HCT116 (cell line): Measurements from ENCODE around the gene NAT16.

Experiments used
- CEBPB ChIP-seq: IDR thresholded peaks from 2 replicates; pipeline ENCODE4 v1.6.1; 2012; ENCODE audit warnings: low read depth
- EZH2 ChIP-seq: fragments of 200-600 bp; sonication (generic); IDR thresholded peaks from 2 replicates; pipeline ENCODE4 v1.6.1; 2017; ENCODE audit warnings: antibody characterized with exemption, mixed run types
- EZH2phosphoT487 ChIP-seq: fragments of 200-600 bp; IDR thresholded peaks from 2 replicates; pipeline ENCODE4 v1.6.1; 2018; ENCODE audit warnings: antibody characterized with exemption, borderline replicate concordance
- JUND ChIP-seq: IDR thresholded peaks from 2 replicates; pipeline ENCODE4 v1.6.1; 2012
- POLR2A ChIP-seq: IDR thresholded peaks from 2 replicates; pipeline ENCODE4 v1.7.0; 2011; ENCODE audit warnings: borderline replicate concordance; ENCODE audit not compliant: insufficient read depth, insufficient read length; ENCODE audit errors: extremely low read depth
- POLR2AphosphoS5 ChIP-seq: IDR thresholded peaks from 2 replicates; pipeline ENCODE4 v1.6.1; 2011; ENCODE audit warnings: mild to moderate bottlenecking, low read depth, low read length, moderate library complexity
- SRF ChIP-seq: IDR thresholded peaks from 2 replicates; pipeline ENCODE4 v1.6.1; 2012; ENCODE audit warnings: low read depth
- YY1 ChIP-seq: IDR thresholded peaks from 2 replicates; pipeline ENCODE4 v1.6.1; 2011; ENCODE audit warnings: low read length, low read depth, moderate library complexity, mild to moderate bottlenecking; ENCODE audit not compliant: insufficient replicate concordance; ENCODE audit errors: extremely low read depth
- ZFX ChIP-seq: fragments of 450-650 bp; IDR thresholded peaks from 2 replicates; pipeline ENCODE4 v1.6.1; 2017
- TF ChIP-seq, protein P1 (sequence below), 3 experiments: fragments of 200-600 bp in 1 of 3; sonication (generic) in 1 of 3; IDR thresholded peaks in 2 of 3; conservative IDR thresholded peaks in 1 of 3; 2 replicates each; pipeline ENCODE4 v1.5.1; 2012 to 2017; ENCODE audit warnings: low read depth in 2 of 3, low read length in 2 of 3, antibody characterized with exemption in 1 of 3, borderline replicate concordance in 1 of 3, control low read depth in 1 of 3, mild to moderate bottlenecking in 1 of 3, mixed read lengths in 1 of 3, mixed run types in 1 of 3, moderate library complexity in 1 of 3; ENCODE audit not compliant: insufficient read depth in 1 of 3
- TF ChIP-seq, protein P2 (sequence below): IDR thresholded peaks from 2 replicates; pipeline ENCODE4 v1.6.1; 2012

DNA sequence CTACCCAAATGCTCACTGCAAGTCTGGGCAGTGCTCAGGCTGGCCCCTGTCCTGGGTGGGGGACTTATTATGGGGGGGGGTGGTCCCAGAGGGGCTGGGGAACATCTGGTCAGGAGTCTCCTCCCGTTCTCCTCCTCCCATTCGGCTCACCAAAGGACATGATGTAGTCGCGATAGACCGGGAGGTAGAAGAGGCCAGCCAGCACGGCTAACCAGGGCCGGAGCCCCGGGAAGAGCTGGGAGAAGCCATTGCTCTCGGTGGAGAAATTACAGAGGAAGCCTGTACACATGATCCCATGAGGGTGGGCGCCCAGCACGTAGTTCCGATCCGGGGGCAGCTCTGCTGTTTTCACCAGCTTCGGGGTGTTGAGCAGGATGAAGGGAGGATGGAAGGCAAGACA, 18.4 kb upstream of the NAT16 start:
- no peak for TF ChIP-seq POLR2AphosphoS5
- TF ChIP-seq EZH2: no peak
- TF ChIP-seq, protein P1, sequence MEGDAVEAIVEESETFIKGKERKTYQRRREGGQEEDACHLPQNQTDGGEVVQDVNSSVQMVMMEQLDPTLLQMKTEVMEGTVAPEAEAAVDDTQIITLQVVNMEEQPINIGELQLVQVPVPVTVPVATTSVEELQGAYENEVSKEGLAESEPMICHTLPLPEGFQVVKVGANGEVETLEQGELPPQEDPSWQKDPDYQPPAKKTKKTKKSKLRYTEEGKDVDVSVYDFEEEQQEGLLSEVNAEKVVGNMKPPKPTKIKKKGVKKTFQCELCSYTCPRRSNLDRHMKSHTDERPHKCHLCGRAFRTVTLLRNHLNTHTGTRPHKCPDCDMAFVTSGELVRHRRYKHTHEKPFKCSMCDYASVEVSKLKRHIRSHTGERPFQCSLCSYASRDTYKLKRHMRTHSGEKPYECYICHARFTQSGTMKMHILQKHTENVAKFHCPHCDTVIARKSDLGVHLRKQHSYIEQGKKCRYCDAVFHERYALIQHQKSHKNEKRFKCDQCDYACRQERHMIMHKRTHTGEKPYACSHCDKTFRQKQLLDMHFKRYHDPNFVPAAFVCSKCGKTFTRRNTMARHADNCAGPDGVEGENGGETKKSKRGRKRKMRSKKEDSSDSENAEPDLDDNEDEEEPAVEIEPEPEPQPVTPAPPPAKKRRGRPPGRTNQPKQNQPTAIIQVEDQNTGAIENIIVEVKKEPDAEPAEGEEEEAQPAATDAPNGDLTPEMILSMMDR (IDR thresholded peaks at IDR 0.05 in 2 of 3, conservative IDR thresholded peaks at IDR 0.05 in 1 of 3; ENCODE audit: borderline replicate concordance in 1 of 3, insufficient read depth in 1 of 3, low read depth in 2 of 3, low read length in 2 of 3): no peak
- no peak for TF ChIP-seq POLR2A
- no peak for TF ChIP-seq EZH2phosphoT487
- TF ChIP-seq, protein P2, sequence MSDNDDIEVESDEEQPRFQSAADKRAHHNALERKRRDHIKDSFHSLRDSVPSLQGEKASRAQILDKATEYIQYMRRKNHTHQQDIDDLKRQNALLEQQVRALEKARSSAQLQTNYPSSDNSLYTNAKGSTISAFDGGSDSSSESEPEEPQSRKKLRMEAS: no peak
- no peak for TF ChIP-seq ZFX
- no peak for TF ChIP-seq SRF
- TF ChIP-seq CEBPB: no peak
- no peak for TF ChIP-seq YY1
- no peak for TF ChIP-seq JUND
